H9 (cell line): Measurements from ENCODE around the gene NAA15. TPM values are rescaled to one million over a fixed set of nuclear protein-coding genes. Genes with fewer than 3 reads are reported as not detected.

Experiments
- DNase-seq: peaks from one replicate; pipeline ENCODE4 v3.0.0-alpha.2; 2017
- H2AFZ ChIP-seq: one replicate; pipeline ENCODE4 v1.6.1; 2013; ENCODE audit warnings: mild to moderate bottlenecking, low read length, control low read depth, moderate library complexity
- H2AK5ac ChIP-seq: 2 replicates; pipeline ENCODE4 v1.6.1; 2013; ENCODE audit warnings: low read length, control low read depth, mixed read lengths; ENCODE audit not compliant: insufficient read length
- H2BK120ac ChIP-seq: one replicate; pipeline ENCODE4 v1.6.1; 2013; ENCODE audit warnings: low read depth, mild to moderate bottlenecking, low read length, control low read depth, inconsistent platforms; ENCODE audit not compliant: poor library complexity, severe bottlenecking
- H2BK12ac ChIP-seq: 2 replicates; pipeline ENCODE4 v1.6.1; 2013; ENCODE audit warnings: low read length, control low read depth, mixed read lengths, low read depth; ENCODE audit not compliant: insufficient read length
- H2BK15ac ChIP-seq: 2 replicates; pipeline ENCODE4 v1.6.1; 2013; ENCODE audit warnings: low read depth, low read length, control low read depth
- H2BK20ac ChIP-seq: one replicate; pipeline ENCODE4 v1.6.1; 2013; ENCODE audit warnings: low read depth, mild to moderate bottlenecking, low read length, control low read depth, inconsistent platforms; ENCODE audit not compliant: poor library complexity, severe bottlenecking
- H2BK5ac ChIP-seq: 2 replicates; pipeline ENCODE4 v1.6.1; 2013; ENCODE audit warnings: low read length, control low read depth, mixed read lengths; ENCODE audit not compliant: insufficient read length
- H3K14ac ChIP-seq: 2 replicates; pipeline ENCODE4 v1.6.1; 2013; ENCODE audit warnings: low read length, control low read depth; ENCODE audit not compliant: insufficient read depth
- H3K18ac ChIP-seq: 2 replicates; pipeline ENCODE4 v1.6.1; 2013; ENCODE audit warnings: low read depth, mild to moderate bottlenecking, mixed read lengths, low read length, control low read depth; ENCODE audit not compliant: insufficient read length
- H3K23ac ChIP-seq: 2 replicates; pipeline ENCODE4 v1.6.1; 2013; ENCODE audit warnings: low read length, control low read depth, mixed read lengths, low read depth; ENCODE audit not compliant: insufficient read length
- H3K23me2 ChIP-seq: 2 replicates; pipeline ENCODE4 v1.6.1; 2013; ENCODE audit warnings: low read depth, mild to moderate bottlenecking, mixed read lengths, low read length, control low read depth; ENCODE audit not compliant: insufficient read length, poor library complexity, severe bottlenecking
- H3K27ac ChIP-seq: 2 replicates; pipeline ENCODE4 v1.5.1; 2013; ENCODE audit warnings: low read length, control low read depth, mixed read lengths, low read depth; ENCODE audit not compliant: insufficient read length
- H3K27me3 ChIP-seq: 2 replicates; pipeline ENCODE4 v1.6.1; 2013; ENCODE audit warnings: low read length, control low read depth, inconsistent platforms; ENCODE audit not compliant: insufficient read depth
- H3K4ac ChIP-seq: 2 replicates; pipeline ENCODE4 v1.6.1; 2013; ENCODE audit warnings: low read depth, mild to moderate bottlenecking, control low read depth, inconsistent platforms, low read length, moderate library complexity
- H3K4me1 ChIP-seq: 2 replicates; pipeline ENCODE4 v1.6.1; 2013; ENCODE audit warnings: low read length, control low read depth, inconsistent platforms; ENCODE audit not compliant: insufficient read depth
- H3K4me2 ChIP-seq: 2 replicates; pipeline ENCODE4 v1.6.1; 2013; ENCODE audit warnings: low read length, control low read depth, mixed read lengths; ENCODE audit not compliant: insufficient read length, insufficient read depth
- H3K56ac ChIP-seq: 2 replicates; pipeline ENCODE4 v1.6.1; 2013; ENCODE audit warnings: low read depth, mild to moderate bottlenecking, mixed read lengths, low read length, control low read depth; ENCODE audit not compliant: insufficient read length
- H3K79me1 ChIP-seq: 2 replicates; pipeline ENCODE4 v1.6.1; 2013; ENCODE audit warnings: low read depth, mild to moderate bottlenecking, moderate library complexity, low read length, control low read depth, inconsistent platforms; ENCODE audit not compliant: insufficient read depth, poor library complexity, severe bottlenecking
- H3K79me2 ChIP-seq: 2 replicates; pipeline ENCODE4 v1.6.1; 2013; ENCODE audit warnings: low read length, control low read depth, inconsistent platforms; ENCODE audit not compliant: insufficient read depth
- H3K9ac ChIP-seq: 2 replicates; pipeline ENCODE4 v1.6.1; 2013; ENCODE audit warnings: low read length, control low read depth, mixed read lengths; ENCODE audit not compliant: insufficient read length; ENCODE audit errors: extremely low read depth
- H3K9me3 ChIP-seq: one replicate; pipeline ENCODE4 v1.6.1; 2013; ENCODE audit warnings: low read depth, low read length, inconsistent platforms; ENCODE audit not compliant: control insufficient read depth
- H3T11ph ChIP-seq: one replicate; pipeline ENCODE4 v1.6.1; 2013; ENCODE audit warnings: mild to moderate bottlenecking, low read length, control low read depth, inconsistent platforms
- H4K20me1 ChIP-seq: one replicate; pipeline ENCODE4 v1.6.1; 2013; ENCODE audit not compliant: control insufficient read depth, insufficient read length, insufficient read depth
- H4K5ac ChIP-seq: 2 replicates; pipeline ENCODE4 v1.6.1; 2013; ENCODE audit warnings: low read depth, mild to moderate bottlenecking, mixed read lengths, low read length, control low read depth; ENCODE audit not compliant: insufficient read length
- H4K8ac ChIP-seq: replicated peaks from 2 replicates; pipeline ENCODE4 v1.6.1; 2013; ENCODE audit warnings: low read length, control low read depth, mixed read lengths, low read depth; ENCODE audit not compliant: insufficient read length
- H4K91ac ChIP-seq: 2 replicates; pipeline ENCODE4 v1.6.1; 2013; ENCODE audit warnings: low read depth, mild to moderate bottlenecking, moderate library complexity, mixed read lengths, low read length, control low read depth; ENCODE audit not compliant: insufficient read length
- H3K27ac Mint-ChIP-seq, 3 experiments: 2 replicates in 2 of 3; 3 replicates in 1 of 3; pipeline ENCODE4 v1.8.0; 2020 to 2021; ENCODE audit warnings: mixed read lengths in 3 of 3, mild to moderate bottlenecking in 1 of 3, moderate library complexity in 1 of 3
- H3K27me3 Mint-ChIP-seq: 2 replicates; pipeline ENCODE4 v1.8.0; 2021; ENCODE audit warnings: low read depth, mild to moderate bottlenecking, moderate library complexity, mixed read lengths
- H3K36me3 Mint-ChIP-seq, 3 experiments: 2 replicates in 2 of 3; 3 replicates in 1 of 3; pipeline ENCODE4 v1.8.0; 2020 to 2021; ENCODE audit warnings: low read depth in 3 of 3, mixed read lengths in 3 of 3; ENCODE audit not compliant: insufficient read depth in 1 of 3
- H3K4me1 Mint-ChIP-seq, 2 experiments: 2 replicates each; pipeline ENCODE4 v1.8.0; 2020; ENCODE audit warnings: mixed read lengths in 2 of 2
- H3K4me3 Mint-ChIP-seq, 2 experiments: 2 replicates in 1 of 2; 3 replicates in 1 of 2; pipeline ENCODE4 v1.8.0; 2020 to 2021; ENCODE audit warnings: mild to moderate bottlenecking in 2 of 2, mixed read lengths in 2 of 2, moderate library complexity in 1 of 2
- H3K9me3 Mint-ChIP-seq, 2 experiments: 2 replicates in 1 of 2; 3 replicates in 1 of 2; pipeline ENCODE4 v1.8.0; 2020; ENCODE audit warnings: mild to moderate bottlenecking in 2 of 2, mixed read lengths in 2 of 2, moderate library complexity in 1 of 2
- WGBS: extraction: QIAGEN DNeasy Blood & Tissue Kit; methylation state at CpG from one replicate; pipeline ENCODE4 v1.1.7; 2013; ENCODE audit warnings: missing lambda C conversion rate, low lambda C conversion rate, mixed read lengths; ENCODE audit not compliant: insufficient read length; ENCODE audit errors: extremely low coverage; 5-methylcytosine and 5-hydroxymethylcytosine counted together
- total RNA-seq: library from RNA; stranded (reverse); gene quantifications from 2 replicates; pipeline ENCODE4 v1.2.1, GENCODE V29; 2021
- TF ChIP-seq, protein P1 (sequence below): fragments of 200-600 bp; sonication (generic); conservative IDR thresholded peaks from 3 replicates; pipeline ENCODE4 v1.8.0; 2021; ENCODE audit warnings: antibody characterized with exemption, mild to moderate bottlenecking

Gene NAA15
- total RNA-seq, 1 experiment from 2014 or later, result 115 TPM

DNA sequence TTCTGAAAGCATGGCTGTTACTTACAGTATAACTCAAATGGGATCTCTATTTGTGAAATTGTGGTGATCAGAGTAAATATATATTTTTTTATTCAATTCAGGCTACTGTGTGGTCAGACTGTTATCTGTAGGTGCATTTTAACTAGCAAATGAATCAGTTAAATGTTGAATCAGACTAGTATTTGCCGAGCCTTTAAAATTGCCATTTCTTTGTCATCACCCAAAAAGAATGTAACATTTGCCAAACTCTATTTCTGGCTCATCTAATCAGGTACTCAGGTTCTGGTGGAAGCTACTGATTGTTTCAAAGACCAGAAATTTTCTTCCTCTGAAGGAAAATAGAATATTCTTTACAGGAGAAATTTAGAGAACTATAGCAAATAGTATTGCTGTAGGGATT, 1.8 kb upstream of the NAA15 start:
- Histone ChIP-seq H3K4ac (no peak overlapping the region), H4K91ac (no peak overlapping the region), H2BK15ac (no peak overlapping the region), H3K23me2 (peaks cover 9% of the 10 kb centered on the region), H2AK5ac (no peak overlapping the region), H2BK20ac (no peak overlapping the region), H3K79me2 (peaks cover 24% of the 10 kb centered on the region), H3K4me1 (peaks cover 4% of the 10 kb centered on the region; the same call in 1 of the 2 replicates), H4K20me1 (no peaks in the 10 kb centered on the region), H3K23ac (no peak overlapping the region), H3K18ac (no peak overlapping the region), H3K79me1 (no peaks in the 10 kb centered on the region), H3K4me2 (peak overlapping the region; percentile 81), H3K14ac (no peak overlapping the region), H3T11ph (no peak overlapping the region), H3K56ac (no peak overlapping the region), H2BK12ac (no peak overlapping the region), H3K27ac (no peak overlapping the region), H2BK5ac (no peak overlapping the region), H4K8ac (no peak overlapping the region), H3K27me3 (no peaks in the 10 kb centered on the region), H2BK120ac (no peak overlapping the region), H3K9me3 (no peaks in the 10 kb centered on the region), H4K5ac (no peak overlapping the region), H2AFZ (no peak overlapping the region), H3K9ac (no peak overlapping the region)
- H3K36me3 Mint-ChIP-seq, result peaks cover 18 to 21% (median 20%) of the 10 kb centered on the region in 3 experiments
- whole genome bisulfite sequencing, result no CpG with 5 or more reads among the region's 1 CpG
- H3K9me3 Mint-ChIP-seq, result peaks cover 5 to 8% of the 10 kb centered on the region in 2 experiments
- H3K27me3 Mint-ChIP-seq, result no peaks in the 10 kb centered on the region
- H3K27ac Mint-ChIP-seq, result no peak overlapping the region
- no peak for DNase-seq
- TF ChIP-seq, protein P1, sequence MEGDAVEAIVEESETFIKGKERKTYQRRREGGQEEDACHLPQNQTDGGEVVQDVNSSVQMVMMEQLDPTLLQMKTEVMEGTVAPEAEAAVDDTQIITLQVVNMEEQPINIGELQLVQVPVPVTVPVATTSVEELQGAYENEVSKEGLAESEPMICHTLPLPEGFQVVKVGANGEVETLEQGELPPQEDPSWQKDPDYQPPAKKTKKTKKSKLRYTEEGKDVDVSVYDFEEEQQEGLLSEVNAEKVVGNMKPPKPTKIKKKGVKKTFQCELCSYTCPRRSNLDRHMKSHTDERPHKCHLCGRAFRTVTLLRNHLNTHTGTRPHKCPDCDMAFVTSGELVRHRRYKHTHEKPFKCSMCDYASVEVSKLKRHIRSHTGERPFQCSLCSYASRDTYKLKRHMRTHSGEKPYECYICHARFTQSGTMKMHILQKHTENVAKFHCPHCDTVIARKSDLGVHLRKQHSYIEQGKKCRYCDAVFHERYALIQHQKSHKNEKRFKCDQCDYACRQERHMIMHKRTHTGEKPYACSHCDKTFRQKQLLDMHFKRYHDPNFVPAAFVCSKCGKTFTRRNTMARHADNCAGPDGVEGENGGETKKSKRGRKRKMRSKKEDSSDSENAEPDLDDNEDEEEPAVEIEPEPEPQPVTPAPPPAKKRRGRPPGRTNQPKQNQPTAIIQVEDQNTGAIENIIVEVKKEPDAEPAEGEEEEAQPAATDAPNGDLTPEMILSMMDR, result no peak
- H3K4me1 Mint-ChIP-seq, result peaks cover 29 to 32% of the 10 kb centered on the region in 2 experiments
- peak overlapping the region; percentile 97 to 100 for H3K4me3 Mint-ChIP-seq
